SK-N-SH (cell line): ENCODE data around the gene CCN5.

ENCODE experiments used
- CTCF ChIP-seq: fragments of 200-600 bp; sonication (generic); IDR thresholded peaks from 2 replicates; pipeline ENCODE4 v1.6.1; 2017; ENCODE audit warnings: antibody characterized with exemption, mild to moderate bottlenecking, moderate library complexity
- EZH2phosphoT487 ChIP-seq: fragments of 200-600 bp; sonication (generic); IDR thresholded peaks from 2 replicates; pipeline ENCODE4 v1.6.1; 2017; ENCODE audit warnings: low read depth, mixed run types, mild to moderate bottlenecking, antibody characterized with exemption, moderate library complexity, borderline replicate concordance
- IRF3 ChIP-seq: fragments of 150-350 bp; IDR thresholded peaks from 2 replicates; pipeline ENCODE4 v1.6.1; 2016; ENCODE audit warnings: mild to moderate bottlenecking, low read depth, low read length
- MEF2A ChIP-seq: IDR thresholded peaks from 2 replicates; pipeline ENCODE4 v1.4.0; 2012; ENCODE audit warnings: low read depth, borderline replicate concordance
- NRF1 ChIP-seq: IDR thresholded peaks from 2 replicates; pipeline ENCODE4 v1.6.1; 2012; ENCODE audit warnings: low read depth, mild to moderate bottlenecking, low read length
- POLR2AphosphoS5 ChIP-seq: IDR thresholded peaks from 2 replicates; pipeline ENCODE4 v1.6.1; 2012; ENCODE audit warnings: low read depth, low read length
- RAD21 ChIP-seq: IDR thresholded peaks from 2 replicates; pipeline ENCODE4 v1.6.1; 2012; ENCODE audit warnings: mild to moderate bottlenecking, low read length
- TAF1 ChIP-seq: IDR thresholded peaks from 2 replicates; pipeline ENCODE4 v1.6.1; 2012; ENCODE audit warnings: low read depth, mild to moderate bottlenecking, low read length, moderate library complexity, borderline replicate concordance
- YY1 ChIP-seq: IDR thresholded peaks from 2 replicates; pipeline ENCODE4 v1.4.0; 2012; ENCODE audit warnings: low read depth, mild to moderate bottlenecking
- ZBTB33 ChIP-seq: IDR thresholded peaks from 2 replicates; pipeline ENCODE4 v1.4.0; 2012; ENCODE audit warnings: low read depth, borderline replicate concordance

- TF ChIP-seq CTCF: no peak
- no peak for TF ChIP-seq IRF3
- TF ChIP-seq RAD21: no peak
- no peak for TF ChIP-seq ZBTB33
- TF ChIP-seq NRF1: no peak
- TF ChIP-seq EZH2phosphoT487: no peak
- TF ChIP-seq POLR2AphosphoS5: no peak
- TF ChIP-seq TAF1: no peak
- no peak for TF ChIP-seq YY1
- TF ChIP-seq MEF2A: no peak
Observed at GRCh38 chr20:44773070-44773829, 58.1 kb downstream of the CCN5 start.
